ENCODE results near the gene ARIH1. TPM values are rescaled to one million over a fixed set of nuclear protein-coding genes. Genes with fewer than 3 reads are reported as not detected.

Gene ARIH1
- total RNA-seq, 1 experiment from 2014 or later, result 187 TPM

DNA sequence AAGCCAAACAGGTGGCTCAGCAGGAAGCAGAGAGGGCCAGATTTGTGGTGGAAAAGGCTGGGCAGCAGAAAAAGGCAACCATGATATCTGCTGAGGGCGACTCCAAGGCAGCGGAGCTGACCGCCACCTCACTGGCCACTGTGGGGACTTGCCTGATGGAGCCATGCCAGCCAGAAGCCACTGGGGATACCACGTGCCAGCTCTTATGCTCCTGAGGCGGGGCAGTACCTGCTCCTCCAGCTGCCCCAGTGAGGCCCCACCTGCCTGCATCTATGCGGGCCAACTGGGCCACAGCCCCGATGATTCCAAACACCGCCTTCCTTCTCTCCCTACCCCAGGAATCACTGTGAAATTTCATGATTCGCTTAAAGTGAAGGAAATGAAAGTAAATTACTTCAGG lies 22.9 kb upstream of the ARIH1 start:
- no peak for TF ChIP-seq CTCF (conservative IDR thresholded peaks at IDR 0.05; ENCODE audit: low read depth, low read length)
- TF ChIP-seq EZH2 (IDR thresholded peaks at IDR 0.05; ENCODE audit: borderline replicate concordance, low read depth, low read length, poor library complexity, severe bottlenecking), result no peak
- H3K27ac ChIP-seq (ENCODE audit: low read depth, low read length, poor library complexity, severe bottlenecking), result no peak overlapping the region
- POLR2A ChIA-PET (ENCODE audit: low non-redundant PET), result no interaction called here

GRCh38 chr15:72456684-72457083 lies 17.4 kb upstream of the ARIH1 start:
- DNase-seq (ENCODE audit: low spot score), result no peak
- POLR2A ChIA-PET (ENCODE audit: low non-redundant PET), result no interaction called here

More for the DNA sequence above, 22.9 kb upstream of the ARIH1 start:
- CTCF ChIA-PET, result no interaction called here
- no peak overlapping the region for H3K4me3 ChIP-seq (ENCODE audit: low read depth, low read length, poor library complexity, severe bottlenecking)
- intact Hi-C loops (cut with micrococcal nuclease; ENCODE audit: unreplicated experiment), result no loop called here
- no peaks in the 10 kb centered on the region for H3K9me3 ChIP-seq (ENCODE audit: low read depth, low read length, poor library complexity, severe bottlenecking)
- peaks cover 7% of the 10 kb centered on the region for H3K27me3 ChIP-seq (replicated peaks; ENCODE audit: insufficient read depth, low read depth, low read length, poor library complexity)
- no peaks in the 10 kb centered on the region for H3K36me3 ChIP-seq (ENCODE audit: insufficient read depth, low read length, poor library complexity, severe bottlenecking)
- BruUV-seq (replicated peaks), result no TSS peak
- no peak for DNase-seq (ENCODE audit: low spot score)
- no peaks in the 10 kb centered on the region for H3K4me1 ChIP-seq (ENCODE audit: insufficient read depth, low read length, poor library complexity, severe bottlenecking)

GRCh38 chr15:72460402-72460801 lies 13.7 kb upstream of the ARIH1 start:
- DNase-seq (ENCODE audit: low spot score), result no peak
- H3K4me3 ChIP-seq (ENCODE audit: low read depth, low read length, poor library complexity, severe bottlenecking), result no peak overlapping the region
- TF ChIP-seq EZH2 (IDR thresholded peaks at IDR 0.05; ENCODE audit: borderline replicate concordance, low read depth, low read length, poor library complexity, severe bottlenecking) (no peak), CTCF (conservative IDR thresholded peaks at IDR 0.05; ENCODE audit: low read depth, low read length) (no peak)
- ChIA-PET POLR2A (ENCODE audit: low non-redundant PET) (no interaction called here), CTCF (no interaction called here)
- H3K36me3 ChIP-seq (ENCODE audit: insufficient read depth, low read length, poor library complexity, severe bottlenecking), result no peaks in the 10 kb centered on the region
- no TSS peak for BruUV-seq (replicated peaks)
- no peaks in the 10 kb centered on the region for H3K9me3 ChIP-seq (ENCODE audit: low read depth, low read length, poor library complexity, severe bottlenecking)
- no peaks in the 10 kb centered on the region for H3K4me1 ChIP-seq (ENCODE audit: insufficient read depth, low read length, poor library complexity, severe bottlenecking)
- no peak overlapping the region for H3K27ac ChIP-seq (ENCODE audit: low read depth, low read length, poor library complexity, severe bottlenecking)
- no peaks in the 10 kb centered on the region for H3K27me3 ChIP-seq (replicated peaks; ENCODE audit: insufficient read depth, low read depth, low read length, poor library complexity)
- intact Hi-C loops (cut with micrococcal nuclease; ENCODE audit: unreplicated experiment), result no loop called here

More at GRCh38 chr15:72456684-72457083, 17.4 kb upstream of the ARIH1 start:
- TF ChIP-seq CTCF (conservative IDR thresholded peaks at IDR 0.05; ENCODE audit: low read depth, low read length) (no peak), EZH2 (IDR thresholded peaks at IDR 0.05; ENCODE audit: borderline replicate concordance, low read depth, low read length, poor library complexity, severe bottlenecking) (no peak)
- H3K27me3 ChIP-seq (replicated peaks; ENCODE audit: insufficient read depth, low read depth, low read length, poor library complexity), result peaks cover 7% of the 10 kb centered on the region
- no peak overlapping the region for H3K27ac ChIP-seq (ENCODE audit: low read depth, low read length, poor library complexity, severe bottlenecking)
- BruUV-seq (replicated peaks), result no TSS peak
- no peaks in the 10 kb centered on the region for H3K4me1 ChIP-seq (ENCODE audit: insufficient read depth, low read length, poor library complexity, severe bottlenecking)
- H3K4me3 ChIP-seq (ENCODE audit: low read depth, low read length, poor library complexity, severe bottlenecking), result no peak overlapping the region
- intact Hi-C loops (cut with micrococcal nuclease; ENCODE audit: unreplicated experiment), result no loop called here
- no peaks in the 10 kb centered on the region for H3K9me3 ChIP-seq (ENCODE audit: low read depth, low read length, poor library complexity, severe bottlenecking)
- CTCF ChIA-PET, result no interaction called here
- H3K36me3 ChIP-seq (ENCODE audit: insufficient read depth, low read length, poor library complexity, severe bottlenecking), result no peaks in the 10 kb centered on the region

All from A673 (cell line).